ENCODE results near the gene EMD. TPM values are rescaled to one million over a fixed set of nuclear protein-coding genes. Genes with fewer than 3 reads are reported as not detected.

Gene EMD
- total and polyA plus RNA-seq, 10 of the 15 experiments (the other 5 are each of a cell fraction or from before 2014, with no cell fraction given): 0.76 to 100 (median 43.2) TPM

GRCh38 chrX:154403858-154404257 lies 24.8 kb downstream of the EMD start:
- H3K79me2 ChIP-seq (ENCODE audit: control insufficient read depth, insufficient read depth, low read length): peaks cover 11% of the 10 kb centered on the region
- in situ Hi-C loops (cut with MboI) (no loop called here), intact Hi-C loops (cut with micrococcal nuclease; ENCODE audit: unreplicated experiment) (no loop called here)
- TF ChIP-seq ZNF687 (IDR thresholded peaks at IDR 0.05): no peak
- TF ChIP-seq NR2C1 (IDR thresholded peaks at IDR 0.05): no peak
- no peak for TF ChIP-seq IRF5 (IDR thresholded peaks at IDR 0.05; ENCODE audit: borderline replicate concordance)
- TF ChIP-seq SREBF1 (IDR thresholded peaks at IDR 0.05; ENCODE audit: low read length): no peak
- TF ChIP-seq NFXL1 (IDR thresholded peaks at IDR 0.05; ENCODE audit: borderline replicate concordance): no peak
- no peak for TF ChIP-seq ZBTB33 (IDR thresholded peaks at IDR 0.05)
- TF ChIP-seq PAX5 (IDR thresholded peaks at IDR 0.05; ENCODE audit: borderline replicate concordance, low read depth, low read length): no peak
- no peak for TF ChIP-seq CREB1 (IDR thresholded peaks at IDR 0.05; ENCODE audit: low read depth)
- TF ChIP-seq CBX5 (IDR thresholded peaks at IDR 0.05; ENCODE audit: low read depth): no peak
- no peak for TF ChIP-seq MEF2A (IDR thresholded peaks at IDR 0.05; ENCODE audit: insufficient read depth, low read depth, low read length)
- no peak for TF ChIP-seq HDAC6 (IDR thresholded peaks at IDR 0.05; ENCODE audit: unreplicated experiment)
- TF ChIP-seq NFIC (IDR thresholded peaks at IDR 0.05; ENCODE audit: low read depth, low read length): no peak
- TF ChIP-seq CTCF (IDR thresholded peaks at IDR 0.05 in 2 of 3, conservative IDR thresholded peaks at IDR 0.05 in 1 of 3; ENCODE audit: control insufficient read depth in 2 of 3, extremely low read depth in 1 of 3, insufficient read depth in 1 of 3, low read depth in 3 of 3, low read length in 3 of 3): no peak
- TF ChIP-seq MYB (IDR thresholded peaks at IDR 0.05; ENCODE audit: borderline replicate concordance, low read depth, low read length): no peak
- H3K36me3 ChIP-seq (ENCODE audit: control insufficient read depth in 2 of 2, insufficient read depth in 2 of 2, low read length in 1 of 2): peaks cover 10 to 12% of the 10 kb centered on the region in 2 experiments
- no peak overlapping the region for H3K4me3 ChIP-seq
- peaks cover 3% of the 10 kb centered on the region; the same call in 1 of the 2 replicates for H3K4me1 ChIP-seq (ENCODE audit: control insufficient read depth, insufficient read depth, low read length)
- no peak overlapping the region for H3K27ac ChIP-seq (ENCODE audit: control insufficient read depth, insufficient read depth)
- H3K4me2 ChIP-seq (ENCODE audit: control insufficient read depth, insufficient read depth): no peak overlapping the region
- ATAC-seq: no peak
- no peak overlapping the region for H3K9ac ChIP-seq (ENCODE audit: control insufficient read depth, insufficient read depth, low read length)
- WGBS (ENCODE audit: insufficient coverage, insufficient replicate concordance, low lambda C conversion rate, missing lambda C conversion rate): 65% methylated on average over 4 of the region's 4 CpGs
- SMC1A ChIA-PET (ENCODE audit: uncharacterized antibody, unreplicated experiment): no interaction called here
- no TSS peak for BruUV-seq (replicated peaks)
- no peaks in the 10 kb centered on the region for H3K27me3 ChIP-seq (replicated peaks in 1 of 2; ENCODE audit: control insufficient read depth in 2 of 2, insufficient read depth in 2 of 2, low read length in 1 of 2)
- no peak for DNase-seq (ENCODE audit: low read depth, low spot score)
- no peak overlapping the region for H2AFZ ChIP-seq (ENCODE audit: control insufficient read depth, low read depth, low read length)
- POLR2A ChIA-PET: interaction anchor here (0.6 to 1.1 kb wide), 3 partner anchors 24 to 481 kb away, joined by 3 to 11 read pairs (median 3); partner anchors contain the start of gene ATP6AP1
- FAIRE-seq: no peak
- CTCF ChIA-PET: no interaction called here
- peaks cover 5% of the 10 kb centered on the region; the same call in 1 of the 2 replicates for H4K20me1 ChIP-seq (ENCODE audit: control insufficient read depth, insufficient read depth)
- H3K9me3 ChIP-seq (replicated peaks; ENCODE audit: control insufficient read depth, insufficient read depth, low read length): no peaks in the 10 kb centered on the region
- RAD21 ChIA-PET (ENCODE audit: unreplicated experiment): no interaction called here
